ENCODE results near the gene HCST.

The HCST gene

DNA sequence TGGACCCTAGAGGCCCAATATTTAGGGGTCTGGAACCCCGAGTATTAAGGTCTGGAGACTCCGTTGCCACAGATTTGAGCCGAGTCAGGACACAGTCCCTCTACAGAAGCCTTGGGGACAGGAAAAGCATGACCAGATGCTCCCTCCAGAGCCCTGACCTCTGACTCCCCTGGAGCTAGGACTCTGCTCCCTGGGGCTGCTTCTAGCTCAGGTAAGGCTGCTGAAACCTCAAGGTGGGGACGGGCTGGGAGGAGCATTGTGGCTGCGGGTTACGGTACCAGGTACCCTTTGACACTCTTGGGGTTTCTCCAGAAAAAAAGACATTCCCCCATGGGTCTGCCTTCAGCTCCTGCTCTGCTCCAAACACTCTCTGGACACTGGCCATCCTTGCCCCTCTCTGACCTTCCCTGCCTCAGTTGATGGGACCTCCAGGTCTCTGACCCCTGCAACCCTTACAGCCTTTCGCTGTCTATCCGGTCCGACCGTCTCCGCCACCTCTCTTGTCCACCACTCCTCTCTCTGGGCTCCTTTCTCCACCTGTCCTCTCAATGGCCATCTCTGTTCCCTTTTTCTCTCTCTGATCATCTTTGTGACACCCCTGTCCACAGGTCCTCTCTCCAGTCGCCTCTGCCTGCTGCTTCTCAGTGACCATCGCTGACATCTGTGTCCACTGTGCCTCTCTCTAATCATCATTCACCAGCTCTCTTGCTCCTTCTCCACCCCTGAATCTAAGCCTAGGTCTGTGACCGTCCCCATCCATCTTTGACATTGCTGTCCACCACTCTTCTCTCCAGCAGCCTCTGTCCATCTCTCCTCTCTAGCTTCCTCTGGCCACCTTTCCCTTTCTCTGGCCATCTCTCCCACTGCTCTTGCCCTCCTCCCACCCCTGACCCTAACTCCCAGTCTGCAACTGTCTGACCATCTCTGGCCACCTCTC, 35.3 kb downstream of the HCST start:
- Histone ChIP-seq H3K27me3 (ENCODE audit: insufficient read depth, low read depth, severe bottlenecking) (no peaks in the 10 kb centered on the region), H3K36me3 (peaks cover 39% of the 10 kb centered on the region), H3K4me3 (ENCODE audit: low read depth, low read length) (peak overlapping the region; percentile 53), H3K9me3 (ENCODE audit: severe bottlenecking) (no peaks in the 10 kb centered on the region), H3K27ac (no peak overlapping the region)
- TF ChIP-seq, protein P1, sequence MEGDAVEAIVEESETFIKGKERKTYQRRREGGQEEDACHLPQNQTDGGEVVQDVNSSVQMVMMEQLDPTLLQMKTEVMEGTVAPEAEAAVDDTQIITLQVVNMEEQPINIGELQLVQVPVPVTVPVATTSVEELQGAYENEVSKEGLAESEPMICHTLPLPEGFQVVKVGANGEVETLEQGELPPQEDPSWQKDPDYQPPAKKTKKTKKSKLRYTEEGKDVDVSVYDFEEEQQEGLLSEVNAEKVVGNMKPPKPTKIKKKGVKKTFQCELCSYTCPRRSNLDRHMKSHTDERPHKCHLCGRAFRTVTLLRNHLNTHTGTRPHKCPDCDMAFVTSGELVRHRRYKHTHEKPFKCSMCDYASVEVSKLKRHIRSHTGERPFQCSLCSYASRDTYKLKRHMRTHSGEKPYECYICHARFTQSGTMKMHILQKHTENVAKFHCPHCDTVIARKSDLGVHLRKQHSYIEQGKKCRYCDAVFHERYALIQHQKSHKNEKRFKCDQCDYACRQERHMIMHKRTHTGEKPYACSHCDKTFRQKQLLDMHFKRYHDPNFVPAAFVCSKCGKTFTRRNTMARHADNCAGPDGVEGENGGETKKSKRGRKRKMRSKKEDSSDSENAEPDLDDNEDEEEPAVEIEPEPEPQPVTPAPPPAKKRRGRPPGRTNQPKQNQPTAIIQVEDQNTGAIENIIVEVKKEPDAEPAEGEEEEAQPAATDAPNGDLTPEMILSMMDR (IDR thresholded peaks at IDR 0.05; ENCODE audit: low read depth, low read length) = no peak
- DNase-seq = no peak

DNA sequence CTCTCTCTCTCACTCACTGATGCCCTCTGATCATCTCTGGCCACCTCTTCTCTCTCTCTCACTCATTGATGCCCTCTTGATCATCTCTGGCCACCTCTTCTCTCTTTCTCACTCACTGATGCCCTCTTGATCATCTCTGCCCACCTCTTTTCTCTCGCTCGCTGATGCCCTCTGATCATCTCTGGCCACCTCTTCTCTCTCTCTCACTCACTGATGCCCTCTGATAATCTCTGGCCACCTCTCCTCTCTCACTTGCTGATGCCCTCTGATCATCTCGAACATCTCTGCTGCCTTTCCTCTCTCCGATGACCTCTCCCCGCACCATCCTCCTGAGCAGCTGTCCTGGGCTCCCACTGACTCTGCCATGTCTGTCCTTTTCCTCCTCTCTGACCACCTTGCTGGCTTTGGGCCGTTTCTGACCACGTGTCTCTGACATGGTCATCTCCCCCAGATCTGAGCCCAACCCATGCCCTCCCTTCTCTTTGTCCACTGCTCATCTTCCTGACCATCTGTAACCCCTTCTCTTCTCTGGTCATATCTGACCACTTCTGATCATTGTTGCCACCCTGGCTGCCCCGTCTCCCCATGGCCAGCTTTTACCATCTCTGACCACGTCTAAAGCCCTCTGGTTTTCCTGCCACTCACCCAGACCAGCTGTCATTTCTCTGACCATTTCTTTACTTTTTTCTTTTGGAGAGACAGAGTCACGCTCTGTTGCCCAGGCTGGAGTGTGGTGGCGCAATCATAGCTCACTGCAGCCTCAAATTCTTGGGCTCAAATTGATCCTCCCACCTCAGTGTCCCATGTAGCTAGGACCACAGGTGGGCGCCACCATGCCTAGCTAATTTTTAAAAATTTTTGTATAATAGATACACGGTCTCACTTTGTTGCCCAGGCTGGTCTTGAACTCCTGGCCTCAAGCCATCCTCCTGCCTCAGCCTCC, 36.2 kb downstream of the HCST start:
- no peak overlapping the region for H3K27ac ChIP-seq
- TF ChIP-seq, protein P1 (IDR thresholded peaks at IDR 0.05; ENCODE audit: low read depth, low read length) = 0 out of 2 replicates have a peak, but pooled peaks have one; percentile 4
- DNase-seq = no peak

DNA sequence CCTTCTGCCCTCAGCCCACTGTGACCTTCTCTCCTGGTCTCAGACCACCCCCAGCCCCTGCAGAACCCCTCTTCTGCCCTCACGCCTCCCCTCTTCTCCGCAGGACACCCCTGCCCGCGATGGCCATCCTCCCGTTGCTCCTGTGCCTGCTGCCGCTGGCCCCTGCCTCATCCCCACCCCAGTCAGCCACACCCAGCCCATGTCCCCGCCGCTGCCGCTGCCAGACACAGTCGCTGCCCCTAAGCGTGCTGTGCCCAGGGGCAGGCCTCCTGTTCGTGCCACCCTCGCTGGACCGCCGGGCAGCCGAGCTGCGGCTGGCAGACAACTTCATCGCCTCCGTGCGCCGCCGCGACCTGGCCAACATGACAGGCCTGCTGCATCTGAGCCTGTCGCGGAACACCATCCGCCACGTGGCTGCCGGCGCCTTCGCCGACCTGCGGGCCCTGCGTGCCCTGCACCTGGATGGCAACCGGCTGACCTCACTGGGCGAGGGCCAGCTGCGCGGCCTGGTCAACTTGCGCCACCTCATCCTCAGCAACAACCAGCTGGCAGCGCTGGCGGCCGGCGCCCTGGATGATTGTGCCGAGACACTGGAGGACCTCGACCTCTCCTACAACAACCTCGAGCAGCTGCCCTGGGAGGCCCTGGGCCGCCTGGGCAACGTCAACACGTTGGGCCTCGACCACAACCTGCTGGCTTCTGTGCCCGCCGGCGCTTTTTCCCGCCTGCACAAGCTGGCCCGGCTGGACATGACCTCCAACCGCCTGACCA, 37.2 kb downstream of the HCST start:
- H3K4me3 ChIP-seq (ENCODE audit: low read depth, low read length) = no peak overlapping the region
- no peaks in the 10 kb centered on the region for H3K9me3 ChIP-seq (ENCODE audit: severe bottlenecking)
- no peak overlapping the region for H3K27ac ChIP-seq
- no peaks in the 10 kb centered on the region for H3K27me3 ChIP-seq (ENCODE audit: insufficient read depth, low read depth, severe bottlenecking)
- H3K36me3 ChIP-seq = peaks cover 48% of the 10 kb centered on the region
- no peak for DNase-seq
- TF ChIP-seq, protein P1 (IDR thresholded peaks at IDR 0.05; ENCODE audit: low read depth, low read length) = no peak

More for the DNA sequence above, 36.2 kb downstream of the HCST start:
- Histone ChIP-seq H3K4me3 (ENCODE audit: low read depth, low read length) (no peak overlapping the region), H3K9me3 (ENCODE audit: severe bottlenecking) (no peaks in the 10 kb centered on the region), H3K27me3 (ENCODE audit: insufficient read depth, low read depth, severe bottlenecking) (no peaks in the 10 kb centered on the region), H3K36me3 (peaks cover 41% of the 10 kb centered on the region)

DNA sequence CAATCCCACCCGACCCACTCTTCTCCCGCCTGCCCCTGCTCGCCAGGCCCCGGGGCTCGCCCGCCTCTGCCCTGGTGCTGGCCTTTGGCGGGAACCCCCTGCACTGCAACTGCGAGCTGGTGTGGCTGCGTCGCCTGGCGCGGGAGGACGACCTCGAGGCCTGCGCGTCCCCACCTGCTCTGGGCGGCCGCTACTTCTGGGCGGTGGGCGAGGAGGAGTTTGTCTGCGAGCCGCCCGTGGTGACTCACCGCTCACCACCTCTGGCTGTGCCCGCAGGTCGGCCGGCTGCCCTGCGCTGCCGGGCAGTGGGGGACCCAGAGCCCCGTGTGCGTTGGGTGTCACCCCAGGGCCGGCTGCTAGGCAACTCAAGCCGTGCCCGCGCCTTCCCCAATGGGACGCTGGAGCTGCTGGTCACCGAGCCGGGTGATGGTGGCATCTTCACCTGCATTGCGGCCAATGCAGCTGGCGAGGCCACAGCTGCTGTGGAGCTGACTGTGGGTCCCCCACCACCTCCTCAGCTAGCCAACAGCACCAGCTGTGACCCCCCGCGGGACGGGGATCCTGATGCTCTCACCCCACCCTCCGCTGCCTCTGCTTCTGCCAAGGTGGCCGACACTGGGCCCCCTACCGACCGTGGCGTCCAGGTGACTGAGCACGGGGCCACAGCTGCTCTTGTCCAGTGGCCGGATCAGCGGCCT, 37.9 kb downstream of the HCST start:
- Histone ChIP-seq H3K4me3 (ENCODE audit: low read depth, low read length) (no peak overlapping the region), H3K27me3 (ENCODE audit: insufficient read depth, low read depth, severe bottlenecking) (no peaks in the 10 kb centered on the region), H3K27ac (no peak overlapping the region), H3K36me3 (peaks cover 48% of the 10 kb centered on the region), H3K9me3 (ENCODE audit: severe bottlenecking) (no peaks in the 10 kb centered on the region)
- no peak for DNase-seq
- TF ChIP-seq, protein P1 (IDR thresholded peaks at IDR 0.05; ENCODE audit: low read depth, low read length) = no peak

DNA sequence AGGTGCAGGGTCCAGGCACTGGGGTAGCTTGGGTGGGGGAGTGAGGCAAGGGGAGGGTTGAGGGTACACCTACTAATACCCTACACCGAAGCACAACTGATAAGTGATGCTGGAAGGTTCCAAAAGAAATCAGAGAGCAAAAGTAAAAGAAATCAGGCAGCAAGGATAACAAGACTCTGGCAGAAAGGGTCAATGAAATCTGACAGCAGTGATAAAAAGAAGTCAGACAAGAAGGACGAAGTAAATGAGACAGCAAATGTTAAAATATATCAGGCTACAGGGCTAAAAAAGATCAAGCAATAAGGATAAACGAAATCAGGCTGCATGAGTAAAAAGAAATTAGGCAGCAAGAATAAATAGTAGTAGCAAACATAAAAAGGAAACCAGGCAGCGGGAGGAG, 38.5 kb downstream of the HCST start:
- H3K4me3 ChIP-seq (ENCODE audit: low read depth, low read length) = no peak overlapping the region
- peaks cover 48% of the 10 kb centered on the region for H3K36me3 ChIP-seq
- H3K9me3 ChIP-seq (ENCODE audit: severe bottlenecking) = no peaks in the 10 kb centered on the region
- DNase-seq = no peak
- TF ChIP-seq, protein P1 (IDR thresholded peaks at IDR 0.05; ENCODE audit: low read depth, low read length) = no peak
- no peaks in the 10 kb centered on the region for H3K27me3 ChIP-seq (ENCODE audit: insufficient read depth, low read depth, severe bottlenecking)
- H3K27ac ChIP-seq = no peak overlapping the region
